ENCODE results near the gene CMC2. TPM values are rescaled to one million over a fixed set of nuclear protein-coding genes. Genes with fewer than 3 reads are reported as not detected.
A peak's percentile ranks its signal among the peaks of the same experiment; 100 is the strongest.

The CMC2 gene
- total and polyA plus RNA-seq, 2 of the 13 experiments (the other 11 are each of a cell fraction or from before 2014, with no cell fraction given), result 116 to 129 TPM

DNA sequence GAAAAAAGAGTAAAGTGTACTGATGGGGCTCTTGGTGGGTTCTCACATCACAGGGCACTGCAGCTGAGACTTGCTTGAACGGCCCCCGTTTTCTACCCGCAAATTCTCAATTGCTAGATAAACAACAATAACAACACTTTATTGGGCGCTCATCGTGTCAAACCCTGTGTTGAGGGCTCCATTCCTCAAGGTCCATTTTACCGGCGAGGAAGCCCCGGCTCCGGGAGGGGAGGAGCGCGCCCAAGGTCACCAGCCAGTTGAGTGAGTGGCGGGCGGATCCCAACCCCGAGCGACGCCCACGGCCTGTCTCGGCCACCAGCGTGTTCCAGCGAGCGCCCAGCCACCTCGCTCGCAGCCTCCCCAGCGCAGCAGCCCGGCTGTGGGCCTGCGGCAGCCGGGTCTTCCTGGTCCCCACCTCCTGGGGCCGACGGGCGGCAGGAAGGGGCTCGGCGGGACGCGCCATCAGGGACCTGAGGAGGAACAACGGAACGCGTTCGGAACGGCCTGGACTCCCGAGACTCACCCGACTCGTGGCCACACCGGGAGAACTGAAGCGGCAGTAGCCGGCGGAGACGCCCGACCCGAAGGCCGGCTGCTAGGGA, 373 bp downstream of the CMC2 start (continued):
- peak; percentile 20; the same call in 1 of the 2 replicates for TF ChIP-seq ZNF782 (CRISPR knock-in tag; IDR thresholded peaks at IDR 0.05; ENCODE audit: borderline replicate concordance)
- TF ChIP-seq, protein P1, sequence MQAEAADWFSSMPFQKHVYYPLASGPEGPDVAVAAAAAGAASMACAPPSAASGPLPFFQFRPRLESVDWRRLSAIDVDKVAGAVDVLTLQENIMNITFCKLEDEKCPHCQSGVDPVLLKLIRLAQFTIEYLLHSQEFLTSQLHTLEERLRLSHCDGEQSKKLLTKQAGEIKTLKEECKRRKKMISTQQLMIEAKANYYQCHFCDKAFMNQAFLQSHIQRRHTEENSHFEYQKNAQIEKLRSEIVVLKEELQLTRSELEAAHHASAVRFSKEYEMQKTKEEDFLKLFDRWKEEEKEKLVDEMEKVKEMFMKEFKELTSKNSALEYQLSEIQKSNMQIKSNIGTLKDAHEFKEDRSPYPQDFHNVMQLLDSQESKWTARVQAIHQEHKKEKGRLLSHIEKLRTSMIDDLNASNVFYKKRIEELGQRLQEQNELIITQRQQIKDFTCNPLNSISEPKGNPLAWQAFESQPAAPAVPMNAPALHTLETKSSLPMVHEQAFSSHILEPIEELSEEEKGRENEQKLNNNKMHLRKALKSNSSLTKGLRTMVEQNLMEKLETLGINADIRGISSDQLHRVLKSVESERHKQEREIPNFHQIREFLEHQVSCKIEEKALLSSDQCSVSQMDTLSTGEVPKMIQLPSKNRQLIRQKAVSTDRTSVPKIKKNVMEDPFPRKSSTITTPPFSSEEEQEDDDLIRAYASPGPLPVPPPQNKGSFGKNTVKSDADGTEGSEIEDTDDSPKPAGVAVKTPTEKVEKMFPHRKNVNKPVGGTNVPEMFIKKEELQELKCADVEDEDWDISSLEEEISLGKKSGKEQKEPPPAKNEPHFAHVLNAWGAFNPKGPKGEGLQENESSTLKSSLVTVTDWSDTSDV (CRISPR knock-in tag; IDR thresholded peaks at IDR 0.05), result no peak
- no peak; the same call in 1 of the 2 replicates for TF ChIP-seq ZNF547 (CRISPR knock-in tag; IDR thresholded peaks at IDR 0.05)
- TF ChIP-seq, protein P2, sequence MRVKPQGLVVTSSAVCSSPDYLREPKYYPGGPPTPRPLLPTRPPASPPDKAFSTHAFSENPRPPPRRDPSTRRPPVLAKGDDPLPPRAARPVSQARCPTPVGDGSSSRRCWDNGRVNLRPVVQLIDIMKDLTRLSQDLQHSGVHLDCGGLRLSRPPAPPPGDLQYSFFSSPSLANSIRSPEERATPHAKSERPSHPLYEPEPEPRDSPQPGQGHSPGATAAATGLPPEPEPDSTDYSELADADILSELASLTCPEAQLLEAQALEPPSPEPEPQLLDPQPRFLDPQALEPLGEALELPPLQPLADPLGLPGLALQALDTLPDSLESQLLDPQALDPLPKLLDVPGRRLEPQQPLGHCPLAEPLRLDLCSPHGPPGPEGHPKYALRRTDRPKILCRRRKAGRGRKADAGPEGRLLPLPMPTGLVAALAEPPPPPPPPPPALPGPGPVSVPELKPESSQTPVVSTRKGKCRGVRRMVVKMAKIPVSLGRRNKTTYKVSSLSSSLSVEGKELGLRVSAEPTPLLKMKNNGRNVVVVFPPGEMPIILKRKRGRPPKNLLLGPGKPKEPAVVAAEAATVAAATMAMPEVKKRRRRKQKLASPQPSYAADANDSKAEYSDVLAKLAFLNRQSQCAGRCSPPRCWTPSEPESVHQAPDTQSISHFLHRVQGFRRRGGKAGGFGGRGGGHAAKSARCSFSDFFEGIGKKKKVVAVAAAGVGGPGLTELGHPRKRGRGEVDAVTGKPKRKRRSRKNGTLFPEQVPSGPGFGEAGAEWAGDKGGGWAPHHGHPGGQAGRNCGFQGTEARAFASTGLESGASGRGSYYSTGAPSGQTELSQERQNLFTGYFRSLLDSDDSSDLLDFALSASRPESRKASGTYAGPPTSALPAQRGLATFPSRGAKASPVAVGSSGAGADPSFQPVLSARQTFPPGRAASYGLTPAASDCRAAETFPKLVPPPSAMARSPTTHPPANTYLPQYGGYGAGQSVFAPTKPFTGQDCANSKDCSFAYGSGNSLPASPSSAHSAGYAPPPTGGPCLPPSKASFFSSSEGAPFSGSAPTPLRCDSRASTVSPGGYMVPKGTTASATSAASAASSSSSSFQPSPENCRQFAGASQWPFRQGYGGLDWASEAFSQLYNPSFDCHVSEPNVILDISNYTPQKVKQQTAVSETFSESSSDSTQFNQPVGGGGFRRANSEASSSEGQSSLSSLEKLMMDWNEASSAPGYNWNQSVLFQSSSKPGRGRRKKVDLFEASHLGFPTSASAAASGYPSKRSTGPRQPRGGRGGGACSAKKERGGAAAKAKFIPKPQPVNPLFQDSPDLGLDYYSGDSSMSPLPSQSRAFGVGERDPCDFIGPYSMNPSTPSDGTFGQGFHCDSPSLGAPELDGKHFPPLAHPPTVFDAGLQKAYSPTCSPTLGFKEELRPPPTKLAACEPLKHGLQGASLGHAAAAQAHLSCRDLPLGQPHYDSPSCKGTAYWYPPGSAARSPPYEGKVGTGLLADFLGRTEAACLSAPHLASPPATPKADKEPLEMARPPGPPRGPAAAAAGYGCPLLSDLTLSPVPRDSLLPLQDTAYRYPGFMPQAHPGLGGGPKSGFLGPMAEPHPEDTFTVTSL (CRISPR knock-in tag; IDR thresholded peaks at IDR 0.05; ENCODE audit: borderline replicate concordance), result 0 out of 2 replicates have a peak, but pooled peaks have one; percentile 7
- TF ChIP-seq MYC (CRISPR knock-in tag; IDR thresholded peaks at IDR 0.05; ENCODE audit: borderline replicate concordance), result peak; percentile 74
- TF ChIP-seq TBP (CRISPR knock-in tag; IDR thresholded peaks at IDR 0.05), result no peak
- TF ChIP-seq, protein P3, sequence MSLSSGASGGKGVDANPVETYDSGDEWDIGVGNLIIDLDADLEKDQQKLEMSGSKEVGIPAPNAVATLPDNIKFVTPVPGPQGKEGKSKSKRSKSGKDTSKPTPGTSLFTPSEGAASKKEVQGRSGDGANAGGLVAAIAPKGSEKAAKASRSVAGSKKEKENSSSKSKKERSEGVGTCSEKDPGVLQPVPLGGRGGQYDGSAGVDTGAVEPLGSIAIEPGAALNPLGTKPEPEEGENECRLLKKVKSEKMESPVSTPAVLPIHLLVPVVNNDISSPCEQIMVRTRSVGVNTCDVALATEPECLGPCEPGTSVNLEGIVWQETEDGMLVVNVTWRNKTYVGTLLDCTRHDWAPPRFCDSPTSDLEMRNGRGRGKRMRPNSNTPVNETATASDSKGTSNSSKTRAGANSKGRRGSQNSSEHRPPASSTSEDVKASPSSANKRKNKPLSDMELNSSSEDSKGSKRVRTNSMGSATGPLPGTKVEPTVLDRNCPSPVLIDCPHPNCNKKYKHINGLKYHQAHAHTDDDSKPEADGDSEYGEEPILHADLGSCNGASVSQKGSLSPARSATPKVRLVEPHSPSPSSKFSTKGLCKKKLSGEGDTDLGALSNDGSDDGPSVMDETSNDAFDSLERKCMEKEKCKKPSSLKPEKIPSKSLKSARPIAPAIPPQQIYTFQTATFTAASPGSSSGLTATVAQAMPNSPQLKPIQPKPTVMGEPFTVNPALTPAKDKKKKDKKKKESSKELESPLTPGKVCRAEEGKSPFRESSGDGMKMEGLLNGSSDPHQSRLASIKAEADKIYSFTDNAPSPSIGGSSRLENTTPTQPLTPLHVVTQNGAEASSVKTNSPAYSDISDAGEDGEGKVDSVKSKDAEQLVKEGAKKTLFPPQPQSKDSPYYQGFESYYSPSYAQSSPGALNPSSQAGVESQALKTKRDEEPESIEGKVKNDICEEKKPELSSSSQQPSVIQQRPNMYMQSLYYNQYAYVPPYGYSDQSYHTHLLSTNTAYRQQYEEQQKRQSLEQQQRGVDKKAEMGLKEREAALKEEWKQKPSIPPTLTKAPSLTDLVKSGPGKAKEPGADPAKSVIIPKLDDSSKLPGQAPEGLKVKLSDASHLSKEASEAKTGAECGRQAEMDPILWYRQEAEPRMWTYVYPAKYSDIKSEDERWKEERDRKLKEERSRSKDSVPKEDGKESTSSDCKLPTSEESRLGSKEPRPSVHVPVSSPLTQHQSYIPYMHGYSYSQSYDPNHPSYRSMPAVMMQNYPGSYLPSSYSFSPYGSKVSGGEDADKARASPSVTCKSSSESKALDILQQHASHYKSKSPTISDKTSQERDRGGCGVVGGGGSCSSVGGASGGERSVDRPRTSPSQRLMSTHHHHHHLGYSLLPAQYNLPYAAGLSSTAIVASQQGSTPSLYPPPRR (CRISPR knock-in tag; IDR thresholded peaks at IDR 0.05; ENCODE audit: borderline replicate concordance), result no peak
- TF ChIP-seq NFATC3 (CRISPR knock-in tag; IDR thresholded peaks at IDR 0.05), result no peak
- TF ChIP-seq, protein P4, sequence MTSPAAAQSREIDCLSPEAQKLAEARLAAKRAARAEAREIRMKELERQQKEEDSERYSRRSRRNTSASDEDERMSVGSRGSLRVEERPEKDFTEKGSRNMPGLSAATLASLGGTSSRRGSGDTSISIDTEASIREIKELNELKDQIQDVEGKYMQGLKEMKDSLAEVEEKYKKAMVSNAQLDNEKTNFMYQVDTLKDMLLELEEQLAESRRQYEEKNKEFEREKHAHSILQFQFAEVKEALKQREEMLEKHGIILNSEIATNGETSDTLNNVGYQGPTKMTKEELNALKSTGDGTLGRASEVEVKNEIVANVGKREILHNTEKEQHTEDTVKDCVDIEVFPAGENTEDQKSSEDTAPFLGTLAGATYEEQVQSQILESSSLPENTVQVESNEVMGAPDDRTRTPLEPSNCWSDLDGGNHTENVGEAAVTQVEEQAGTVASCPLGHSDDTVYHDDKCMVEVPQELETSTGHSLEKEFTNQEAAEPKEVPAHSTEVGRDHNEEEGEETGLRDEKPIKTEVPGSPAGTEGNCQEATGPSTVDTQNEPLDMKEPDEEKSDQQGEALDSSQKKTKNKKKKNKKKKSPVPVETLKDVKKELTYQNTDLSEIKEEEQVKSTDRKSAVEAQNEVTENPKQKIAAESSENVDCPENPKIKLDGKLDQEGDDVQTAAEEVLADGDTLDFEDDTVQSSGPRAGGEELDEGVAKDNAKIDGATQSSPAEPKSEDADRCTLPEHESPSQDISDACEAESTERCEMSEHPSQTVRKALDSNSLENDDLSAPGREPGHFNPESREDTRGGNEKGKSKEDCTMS (CRISPR knock-in tag; conservative IDR thresholded peaks at IDR 0.05), result no peak
- TF ChIP-seq PHB2 (IDR thresholded peaks at IDR 0.05; ENCODE audit: partially characterized antibody), result no peak
- TF ChIP-seq GATAD2A (CRISPR knock-in tag; IDR thresholded peaks at IDR 0.05), result no peak
- no peak for TF ChIP-seq NFE2L2 (IDR thresholded peaks at IDR 0.05; ENCODE audit: low read length)
- no peak for TF ChIP-seq ZNF224 (CRISPR knock-in tag; IDR thresholded peaks at IDR 0.05)
